Globus pallidus (tissue), 1 donor: Measurements from ENCODE around the gene PATL1.
A peak's percentile ranks its signal among the peaks of the same experiment; 100 is the strongest.
"Not testable (repeated sequence)": the region's sequence is repeated elsewhere in the genome, so short reads cannot be mapped to it uniquely, and the experiment has no call there.

Source experiments
- DNase-seq: peaks from one replicate; pipeline ENCODE4 v3.0.0-alpha.2; 2015; ENCODE audit warnings: low spot score

PATL1 gene

GRCh38 chr11:59668950-59669610, at the start of gene PATL1:
Gene PATL1 (minus strand): TSS chr11:59669037. CDS start chr11:59668895, 142 bp downstream.
- peak; percentile 99 for DNase-seq

GRCh38 chr11:59716051-59716450, 47.2 kb upstream of the PATL1 start:
- DNase-seq: no peak

GRCh38 chr11:59713745-59714144, 44.9 kb upstream of the PATL1 start, which contains the start of gene OR10V1:
Gene OR10V1 (minus strand): TSS chr11:59713845. CDS start chr11:59713845, 0 bp downstream.
- no peak for DNase-seq

- DNase-seq: no peak
These were observed 41.5 kb upstream of the PATL1 start for GRCh38 chr11:59710136-59710847.

GRCh38 chr11:59708537-59708936, 39.7 kb upstream of the PATL1 start:
- no peak for DNase-seq

- no peak for DNase-seq
These were observed 38.5 kb upstream of the PATL1 start for GRCh38 chr11:59707371-59707770.

- no peak for DNase-seq
These were observed 37.9 kb upstream of the PATL1 start for GRCh38 chr11:59706518-59707285.

GRCh38 chr11:59705294-59705693, 36.5 kb upstream of the PATL1 start:
- no peak for DNase-seq

- DNase-seq: not testable (repeated sequence)
These were observed 34.7 kb upstream of the PATL1 start for GRCh38 chr11:59703515-59703914.

- DNase-seq: not testable (repeated sequence)
These were observed 31.3 kb upstream of the PATL1 start for GRCh38 chr11:59700157-59700556.

- no peak for DNase-seq
These were observed 29.7 kb upstream of the PATL1 start for GRCh38 chr11:59698506-59698905.

- no peak for DNase-seq
These were observed 24.1 kb upstream of the PATL1 start for GRCh38 chr11:59692915-59693314.

- DNase-seq: no peak
These were observed 22.3 kb upstream of the PATL1 start for GRCh38 chr11:59691156-59691555.

GRCh38 chr11:59689015-59689414, 20.2 kb upstream of the PATL1 start:
- no peak for DNase-seq

GRCh38 chr11:59681260-59681725, 12.5 kb upstream of the PATL1 start:
- not testable (repeated sequence) for DNase-seq

GRCh38 chr11:59680287-59681154, 11.7 kb upstream of the PATL1 start:
- peak; percentile 41 for DNase-seq

GRCh38 chr11:59679347-59679746, 10.5 kb upstream of the PATL1 start:
- DNase-seq: no peak

- DNase-seq: no peak
These were observed 10.0 kb upstream of the PATL1 start for GRCh38 chr11:59678813-59679165.

GRCh38 chr11:59678118-59678812, 9.4 kb upstream of the PATL1 start:
- no peak for DNase-seq

- DNase-seq: no peak
These were observed 7.4 kb upstream of the PATL1 start for GRCh38 chr11:59676205-59676604.

- DNase-seq: no peak
These were observed 5.5 kb upstream of the PATL1 start for GRCh38 chr11:59674291-59674690.
